ENCODE results near the gene RTN1.

GRCh38 chr14:59829469-59830337 is 40.9 kb downstream of the RTN1 start:
- TF ChIP-seq CTCF (IDR thresholded peaks at IDR 0.05; ENCODE audit: low read depth, low read length) (no peak), EZH2phosphoT487 (IDR thresholded peaks at IDR 0.05; ENCODE audit: low read depth) (no peak)

All from OCI-LY3 (cell line).